Naive thymus-derived CD4-positive, alpha-beta T cell (primary cell): ENCODE results near the gene EDIL3. TPM values are rescaled to one million over a fixed set of nuclear protein-coding genes. Genes with fewer than 3 reads are reported as not detected.

ENCODE experiments used
- ATAC-seq: fragments of 150-1000 bp; cut with Tn5 transposase; 2 replicates; pipeline ENCODE4 v1.10.0; 2021; ENCODE audit warnings: mild to moderate bottlenecking, moderate library complexity
- CTCF ChIA-PET: fragments of 350-600 bp; sonication (Branson Sonifier 250); formaldehyde crosslinking; loops from one replicate; lab custom pipeline; 2021; ENCODE audit warnings: antibody characterized with exemption; lab: Charles Lee
- POLR2A ChIA-PET: fragments of 350-600 bp; sonication (Branson Sonifier 250); formaldehyde crosslinking; loops from one replicate; lab custom pipeline; 2021; ENCODE audit warnings: antibody characterized with exemption, inconsistent platforms; lab: Charles Lee
- DNase-seq, 9 donors: peaks; one replicate each; pipeline versions ENCODE4 v3.0.0 to v3.0.0-alpha.2; 2020 to 2022; ENCODE audit warnings: mixed read lengths in 1 of 9
- H3K27ac ChIP-seq: one replicate; pipeline ENCODE4 v1.7.0; 2013; ENCODE audit warnings: mild to moderate bottlenecking, low read depth, low read length, moderate library complexity
- H3K27me3 ChIP-seq, 2 donors: one replicate each; pipeline ENCODE4 v1.7.0; 2013; ENCODE audit warnings: low read length in 2 of 2, mild to moderate bottlenecking in 2 of 2, moderate library complexity in 2 of 2; ENCODE audit not compliant: control insufficient read depth in 2 of 2, insufficient read depth in 2 of 2
- H3K36me3 ChIP-seq, 3 experiments: 1 replicate in 2 of 3; 2 replicates in 1 of 3; pipeline ENCODE4 v1.7.0; 2013; ENCODE audit warnings: low read length in 3 of 3, mild to moderate bottlenecking in 3 of 3, moderate library complexity in 1 of 3; ENCODE audit not compliant: insufficient read depth in 3 of 3, control insufficient read depth in 2 of 3
- H3K4me1 ChIP-seq, 2 donors: one replicate each; pipeline ENCODE4 v1.7.0; 2013; ENCODE audit warnings: low read length in 2 of 2, mild to moderate bottlenecking in 2 of 2, moderate library complexity in 1 of 2; ENCODE audit not compliant: control insufficient read depth in 2 of 2, insufficient read depth in 2 of 2
- H3K4me3 ChIP-seq: 2 replicates; pipeline ENCODE4 v1.7.0; 2013; ENCODE audit warnings: mild to moderate bottlenecking, low read length
- H3K9me3 ChIP-seq, 3 experiments: 1 replicate in 2 of 3; 2 replicates in 1 of 3; pipeline ENCODE4 v1.7.0; 2013; ENCODE audit warnings: low read length in 3 of 3; ENCODE audit not compliant: control insufficient read depth in 2 of 3
- H3K27ac Mint-ChIP-seq, 9 donors: one replicate each; pipeline ENCODE4 v1.8.0; 2020 to 2022; ENCODE audit warnings: mixed read lengths in 9 of 9, mild to moderate bottlenecking in 8 of 9, moderate library complexity in 5 of 9, inconsistent platforms in 2 of 9
- H3K27me3 Mint-ChIP-seq, 5 donors: one replicate each; pipeline ENCODE4 v1.8.0; 2021 to 2022; ENCODE audit warnings: mixed read lengths in 5 of 5, mild to moderate bottlenecking in 1 of 5
- H3K36me3 Mint-ChIP-seq, 5 donors: one replicate each; pipeline ENCODE4 v1.8.0; 2020 to 2022; ENCODE audit warnings: mixed read lengths in 5 of 5, mild to moderate bottlenecking in 3 of 5, inconsistent platforms in 1 of 5
- H3K4me1 Mint-ChIP-seq, 7 donors: one replicate each; pipeline ENCODE4 v1.8.0; 2020 to 2022; ENCODE audit warnings: mixed read lengths in 7 of 7, mild to moderate bottlenecking in 3 of 7, inconsistent platforms in 1 of 7
- H3K4me3 Mint-ChIP-seq, 10 donors: one replicate each; pipeline ENCODE4 v1.8.0; 2020 to 2022; ENCODE audit warnings: mild to moderate bottlenecking in 10 of 10, mixed read lengths in 10 of 10, moderate library complexity in 6 of 10, inconsistent platforms in 2 of 10
- H3K9me3 Mint-ChIP-seq, 11 donors: one replicate each; pipeline ENCODE4 v1.8.0; 2020 to 2022; ENCODE audit warnings: mixed read lengths in 11 of 11, mild to moderate bottlenecking in 4 of 11, inconsistent platforms in 1 of 11, moderate library complexity in 1 of 11
- intact Hi-C, 2 donors: fragments of 100-400 bp; cut with micrococcal nuclease; formaldehyde crosslinking; loops; one replicate each; pipeline ENCODE4 v1.15.1; 2023
- polyA plus RNA-seq, 2 donors: library from polyadenylated mRNA; unstranded; fragments of 300-500 nt; fragmentation: Illumina TruSeq; gene quantifications; one replicate each; pipeline ENCODE4 v1.2.3, GENCODE V29; 2021
- total RNA-seq, 6 experiments: library from RNA in 5 of 6; stranded (reverse) in 5 of 6; gene quantifications; 1 replicate in 5 of 6; 2 replicates in 1 of 6; pipeline ENCODE4 v1.2.3 and lab custom pipeline; 2021 to 2026

The EDIL3 gene
- total and polyA plus RNA-seq, 7 experiments from 2014 or later: not detected

DNA sequence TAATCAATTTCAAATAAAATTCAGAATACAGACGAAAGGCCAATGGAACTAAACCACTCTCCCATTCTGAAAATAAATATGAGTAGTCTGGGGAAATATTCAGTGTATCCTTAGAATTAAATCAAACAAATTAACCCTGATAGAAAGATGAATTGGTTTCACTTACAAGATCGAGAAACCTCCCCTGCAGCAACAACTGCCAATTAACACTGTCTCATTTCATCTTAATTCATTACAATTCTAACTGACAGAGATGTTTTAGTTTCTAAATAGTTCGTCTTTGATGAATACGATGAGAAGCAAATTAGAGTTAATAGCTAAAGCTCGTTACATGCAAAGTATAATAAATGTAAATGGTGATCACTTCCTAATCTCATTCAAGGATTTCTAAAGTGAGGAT lies 247.1 kb downstream of the EDIL3 start:
- H3K4me1 Mint-ChIP-seq: no peaks in the 10 kb centered on the region
- ChIA-PET POLR2A (no interaction called here), CTCF (no interaction called here)
- H3K27me3 Mint-ChIP-seq: no peaks in the 10 kb centered on the region
- ATAC-seq (no peak), DNase-seq (no peak)
- no peaks in the 10 kb centered on the region for H3K9me3 ChIP-seq
- H3K27ac ChIP-seq: no peak overlapping the region
- no peaks in the 10 kb centered on the region for H3K36me3 ChIP-seq
- H3K36me3 Mint-ChIP-seq: no peaks in the 10 kb centered on the region
- peaks cover 0 to 4% (median 0%) of the 10 kb centered on the region in 11 donors for H3K9me3 Mint-ChIP-seq
- no peak overlapping the region for H3K4me3 ChIP-seq
- intact Hi-C loops: no loop called here
- no peaks in the 10 kb centered on the region for H3K27me3 ChIP-seq
- H3K4me3 Mint-ChIP-seq: no peak overlapping the region
- no peaks in the 10 kb centered on the region for H3K4me1 ChIP-seq
- H3K27ac Mint-ChIP-seq: no peak overlapping the region

DNA sequence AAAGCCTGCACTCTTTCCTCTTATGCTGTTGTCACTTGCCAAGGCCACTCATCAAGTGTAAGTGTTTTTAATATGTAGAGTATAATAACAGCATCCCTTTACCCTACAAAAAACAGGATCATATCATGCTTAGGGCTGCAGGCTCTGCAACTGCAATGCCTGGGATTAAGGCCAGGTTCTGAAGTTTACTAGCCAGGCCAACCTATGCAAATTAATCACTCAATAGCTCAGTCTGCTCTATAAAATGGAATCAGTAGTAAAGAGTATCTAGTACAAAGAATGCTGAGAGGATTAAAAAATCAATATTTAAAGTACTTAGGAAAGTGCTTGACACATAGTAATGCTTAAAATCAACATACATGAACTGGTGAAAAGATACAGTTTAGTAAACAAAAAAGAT lies 253.3 kb downstream of the EDIL3 start:
- ATAC-seq: no peak

DNA sequence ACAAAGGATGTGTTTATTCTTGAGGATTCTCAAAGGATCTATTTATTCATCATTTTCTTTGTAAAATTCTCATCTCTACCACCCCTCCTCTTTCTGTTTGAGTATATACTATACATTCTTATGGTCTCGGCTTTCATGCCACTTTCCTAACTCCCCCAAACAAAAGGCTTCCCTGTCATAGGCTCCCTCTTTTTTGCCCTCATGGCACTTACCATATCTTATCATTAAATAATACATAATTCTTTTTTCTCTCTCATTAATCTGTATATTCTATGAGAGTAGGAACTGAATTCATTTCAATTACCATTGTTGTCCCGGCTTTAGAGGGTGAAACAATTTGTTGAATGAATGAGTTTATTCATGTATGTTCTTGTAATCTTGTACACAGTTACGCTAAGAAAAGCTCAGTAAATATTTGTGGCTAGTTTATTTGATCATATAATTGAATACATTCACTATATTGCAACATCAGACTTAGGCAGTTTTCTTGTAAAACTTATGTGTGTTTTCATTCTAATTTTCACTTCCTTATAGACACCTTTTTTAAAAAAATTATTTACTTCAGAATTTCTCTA lies 254.6 kb downstream of the EDIL3 start:
- POLR2A ChIA-PET: no interaction called here
- no peak for ATAC-seq
- H3K4me3 ChIP-seq: no peak overlapping the region
- CTCF ChIA-PET: no interaction called here
- Mint-ChIP-seq H3K27me3 (no peaks in the 10 kb centered on the region), H3K4me3 (no peak overlapping the region), H3K36me3 (no peaks in the 10 kb centered on the region), H3K4me1 (no peaks in the 10 kb centered on the region), H3K27ac (no peak overlapping the region), H3K9me3 (peaks cover 0 to 3% (median 0%) of the 10 kb centered on the region in 11 donors)
- H3K9me3 ChIP-seq: no peaks in the 10 kb centered on the region
- intact Hi-C loops: no loop called here
- no peak overlapping the region for H3K27ac ChIP-seq
- H3K4me1 ChIP-seq: no peaks in the 10 kb centered on the region
- H3K36me3 ChIP-seq: no peaks in the 10 kb centered on the region
- no peak for DNase-seq
- H3K27me3 ChIP-seq: no peaks in the 10 kb centered on the region

More for the DNA sequence above, 253.3 kb downstream of the EDIL3 start:
- Histone ChIP-seq H3K9me3 (no peaks in the 10 kb centered on the region), H3K4me3 (no peak overlapping the region), H3K27me3 (no peaks in the 10 kb centered on the region), H3K4me1 (no peaks in the 10 kb centered on the region), H3K27ac (no peak overlapping the region), H3K36me3 (no peaks in the 10 kb centered on the region)
- no peak overlapping the region for H3K27ac Mint-ChIP-seq
- H3K27me3 Mint-ChIP-seq: no peaks in the 10 kb centered on the region
- no peaks in the 10 kb centered on the region for H3K4me1 Mint-ChIP-seq
- CTCF ChIA-PET: no interaction called here
- POLR2A ChIA-PET: no interaction called here
- H3K9me3 Mint-ChIP-seq: peaks cover 0 to 4% (median 0%) of the 10 kb centered on the region in 11 donors
- H3K36me3 Mint-ChIP-seq: no peaks in the 10 kb centered on the region
- no peak for DNase-seq
- intact Hi-C loops: no loop called here
- no peak overlapping the region for H3K4me3 Mint-ChIP-seq

DNA sequence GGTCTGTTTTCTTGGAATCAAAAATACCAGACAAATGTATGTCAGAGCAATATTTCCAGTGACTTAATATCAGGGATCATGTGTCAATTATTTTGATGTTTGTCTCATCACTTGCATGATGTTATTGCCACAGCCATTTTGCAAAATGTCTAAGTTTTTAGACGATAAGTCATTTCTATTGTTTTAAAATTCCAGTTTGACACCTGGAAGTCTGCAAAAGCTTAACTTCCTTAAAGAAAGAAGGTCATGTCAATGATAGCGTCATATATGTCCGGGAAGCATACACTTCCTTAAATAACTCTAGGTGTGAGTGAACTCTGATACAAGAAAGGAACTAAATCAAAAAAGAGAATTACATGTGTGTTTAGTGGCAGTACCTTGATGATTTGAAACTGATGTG lies 259.5 kb downstream of the EDIL3 start:
- POLR2A ChIA-PET: no interaction called here
- Mint-ChIP-seq H3K27me3 (no peaks in the 10 kb centered on the region), H3K9me3 (peaks cover 0 to 5% (median 0%) of the 10 kb centered on the region in 11 donors), H3K4me3 (no peak overlapping the region), H3K27ac (no peak overlapping the region), H3K4me1 (no peaks in the 10 kb centered on the region), H3K36me3 (no peaks in the 10 kb centered on the region)
- intact Hi-C loops: no loop called here
- H3K27ac ChIP-seq: no peak overlapping the region
- no peaks in the 10 kb centered on the region for H3K36me3 ChIP-seq
- H3K4me3 ChIP-seq: no peak overlapping the region
- no peaks in the 10 kb centered on the region for H3K27me3 ChIP-seq
- no peak for ATAC-seq
- no peaks in the 10 kb centered on the region for H3K4me1 ChIP-seq
- DNase-seq: no peak
- H3K9me3 ChIP-seq: no peaks in the 10 kb centered on the region
- CTCF ChIA-PET: no interaction called here

DNA sequence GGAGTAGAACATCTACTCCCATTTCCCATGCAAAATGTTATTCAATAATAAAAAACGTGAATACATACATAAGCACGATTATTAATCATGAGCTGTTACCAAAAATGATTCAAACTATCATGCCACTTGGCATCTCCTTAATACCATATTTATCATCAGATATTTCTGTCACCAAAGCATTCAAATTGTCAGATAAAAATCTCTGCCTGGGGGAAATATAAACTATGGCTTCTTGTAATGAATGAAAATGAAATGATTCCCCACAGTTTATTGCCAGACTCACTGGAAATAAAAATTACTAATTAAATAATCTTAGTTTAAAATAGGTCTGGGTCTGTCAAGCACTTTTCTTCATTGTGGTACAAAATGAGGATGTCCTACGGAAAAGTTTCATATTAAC lies 265.4 kb downstream of the EDIL3 start:
- no peak for ATAC-seq
- no peak overlapping the region for H3K4me3 ChIP-seq
- H3K9me3 Mint-ChIP-seq: peaks cover 0 to 5% (median 0%) of the 10 kb centered on the region in 11 donors
- DNase-seq: no peak
- intact Hi-C loops: no loop called here
- H3K27ac Mint-ChIP-seq: no peak overlapping the region
- no peaks in the 10 kb centered on the region for H3K9me3 ChIP-seq
- H3K27me3 Mint-ChIP-seq: no peaks in the 10 kb centered on the region
- H3K27ac ChIP-seq: no peak overlapping the region
- no peaks in the 10 kb centered on the region for H3K4me1 Mint-ChIP-seq
- POLR2A ChIA-PET: no interaction called here
- CTCF ChIA-PET: no interaction called here
- H3K27me3 ChIP-seq: no peaks in the 10 kb centered on the region
- no peak overlapping the region for H3K4me3 Mint-ChIP-seq
- H3K36me3 ChIP-seq: no peaks in the 10 kb centered on the region
- H3K4me1 ChIP-seq: no peaks in the 10 kb centered on the region
- H3K36me3 Mint-ChIP-seq: no peaks in the 10 kb centered on the region

DNA sequence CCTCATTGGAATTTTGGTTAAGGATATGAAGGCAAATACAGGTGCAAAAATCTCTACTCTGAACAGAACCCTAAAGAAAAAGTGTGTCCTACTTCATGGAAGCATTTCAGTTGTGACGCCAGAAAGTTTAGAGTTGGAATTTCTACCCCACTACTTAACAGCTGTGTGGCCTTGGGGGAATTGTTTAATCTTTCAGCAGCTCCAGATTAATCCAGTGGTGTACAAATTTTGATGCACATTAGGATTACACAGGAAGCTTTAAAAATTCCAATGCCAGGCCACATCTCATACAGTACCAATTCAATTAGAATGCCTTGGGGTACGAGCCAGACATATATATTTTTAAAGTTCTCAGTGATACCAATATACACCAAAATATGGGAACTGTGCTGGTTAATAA lies 266.1 kb downstream of the EDIL3 start:
- ChIA-PET POLR2A (no interaction called here), CTCF (no interaction called here)
- no peak overlapping the region for H3K27ac Mint-ChIP-seq
- ATAC-seq (no peak), DNase-seq (no peak)
- H3K4me1 ChIP-seq: no peaks in the 10 kb centered on the region
- H3K36me3 ChIP-seq: no peaks in the 10 kb centered on the region
- no peak overlapping the region for H3K4me3 Mint-ChIP-seq
- no peaks in the 10 kb centered on the region for H3K9me3 ChIP-seq
- H3K4me1 Mint-ChIP-seq: no peaks in the 10 kb centered on the region
- H3K27me3 Mint-ChIP-seq: no peaks in the 10 kb centered on the region
- intact Hi-C loops: no loop called here
- peaks cover 0 to 5% (median 0%) of the 10 kb centered on the region in 11 donors for H3K9me3 Mint-ChIP-seq
- no peaks in the 10 kb centered on the region for H3K27me3 ChIP-seq
- H3K27ac ChIP-seq: no peak overlapping the region
- H3K36me3 Mint-ChIP-seq: no peaks in the 10 kb centered on the region
- H3K4me3 ChIP-seq: no peak overlapping the region

DNA sequence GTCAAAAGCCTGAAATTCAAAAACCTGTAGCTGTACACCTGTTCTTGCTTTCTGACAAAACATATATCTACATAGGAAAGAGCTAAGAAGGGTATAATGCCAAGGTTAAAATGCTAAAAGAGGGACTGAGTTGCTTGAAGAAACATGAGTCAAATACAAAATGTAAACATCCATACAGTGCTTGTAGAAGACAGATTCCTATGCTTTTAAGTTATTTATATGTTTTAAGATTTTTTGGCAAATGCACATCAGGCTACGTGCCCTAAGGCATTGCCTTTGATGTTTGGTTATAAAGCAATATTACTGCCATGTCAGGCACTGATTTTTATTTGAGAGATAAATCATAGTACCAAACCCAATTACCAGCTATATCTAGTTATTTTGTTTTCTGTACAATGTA lies 269.0 kb downstream of the EDIL3 start:
- ChIA-PET POLR2A (no interaction called here), CTCF (no interaction called here)
- Histone ChIP-seq H3K36me3 (no peaks in the 10 kb centered on the region), H3K4me1 (no peaks in the 10 kb centered on the region), H3K4me3 (no peak overlapping the region), H3K9me3 (no peaks in the 10 kb centered on the region), H3K27ac (no peak overlapping the region), H3K27me3 (no peaks in the 10 kb centered on the region)
- Mint-ChIP-seq H3K9me3 (peaks cover 0 to 12% (median 0%) of the 10 kb centered on the region in 11 donors), H3K4me3 (no peak overlapping the region), H3K36me3 (no peaks in the 10 kb centered on the region), H3K27me3 (no peaks in the 10 kb centered on the region), H3K27ac (no peak overlapping the region), H3K4me1 (no peaks in the 10 kb centered on the region)
- intact Hi-C loops: no loop called here
- ATAC-seq (no peak), DNase-seq (no peak)
